Measurements from ENCODE around the gene DNAAF6. TPM values are rescaled to one million over a fixed set of nuclear protein-coding genes. Genes with fewer than 3 reads are reported as not detected.
"Not testable (repeated sequence)": the region's sequence is repeated elsewhere in the genome, so short reads cannot be mapped to it uniquely, and the experiment has no call there.

Gene DNAAF6
- total RNA-seq, 1 donor from 2014 or later = not detected

GRCh38 chrX:107171369-107172102 is 34.9 kb upstream of the DNAAF6 start:
- peaks cover 7% of the 10 kb centered on the region for H3K36me3 Mint-ChIP-seq (ENCODE audit: low read depth)
- no peaks in the 10 kb centered on the region for H3K27me3 Mint-ChIP-seq (ENCODE audit: low read depth)
- H3K4me1 Mint-ChIP-seq = no peaks in the 10 kb centered on the region
- no peak overlapping the region for H3K27ac Mint-ChIP-seq (ENCODE audit: unreplicated experiment)
- no peak for TF ChIP-seq CTCF (conservative IDR thresholded peaks at IDR 0.05)
- DNase-seq (ENCODE audit: low read depth, low spot score) = no peak
- peaks cover 7% of the 10 kb centered on the region for H3K9me3 Mint-ChIP-seq
- no peak overlapping the region for H3K4me3 Mint-ChIP-seq

- no peaks in the 10 kb centered on the region for H3K36me3 Mint-ChIP-seq (ENCODE audit: low read depth)
- H3K27me3 Mint-ChIP-seq (ENCODE audit: low read depth) = no peaks in the 10 kb centered on the region
- H3K4me1 Mint-ChIP-seq = no peaks in the 10 kb centered on the region
Measured at GRCh38 chrX:107197319-107197718, 9.1 kb upstream of the DNAAF6 start.

GRCh38 chrX:107198074-107198473 is 8.3 kb upstream of the DNAAF6 start:
- not testable (repeated sequence) for H3K36me3 Mint-ChIP-seq (ENCODE audit: low read depth); H3K4me1 Mint-ChIP-seq; H3K4me3 Mint-ChIP-seq; DNase-seq (ENCODE audit: low read depth, low spot score); H3K27ac Mint-ChIP-seq (ENCODE audit: unreplicated experiment); H3K27me3 Mint-ChIP-seq (ENCODE audit: low read depth); H3K9me3 Mint-ChIP-seq

More at GRCh38 chrX:107197319-107197718, 9.1 kb upstream of the DNAAF6 start:
- no peak overlapping the region for H3K27ac Mint-ChIP-seq (ENCODE audit: unreplicated experiment)
- H3K9me3 Mint-ChIP-seq = no peaks in the 10 kb centered on the region
- no peak for DNase-seq (ENCODE audit: low read depth, low spot score)
- H3K4me3 Mint-ChIP-seq = no peak overlapping the region
- TF ChIP-seq CTCF (conservative IDR thresholded peaks at IDR 0.05) = no peak

GRCh38 chrX:107199491-107199890 is 6.9 kb upstream of the DNAAF6 start:
- Mint-ChIP-seq H3K27ac (ENCODE audit: unreplicated experiment) (no peak overlapping the region), H3K4me1 (no peaks in the 10 kb centered on the region), H3K36me3 (ENCODE audit: low read depth) (no peaks in the 10 kb centered on the region), H3K9me3 (no peaks in the 10 kb centered on the region), H3K27me3 (ENCODE audit: low read depth) (no peaks in the 10 kb centered on the region), H3K4me3 (no peak overlapping the region)
- TF ChIP-seq CTCF (conservative IDR thresholded peaks at IDR 0.05) = no peak
- DNase-seq (ENCODE audit: low read depth, low spot score) = no peak

GRCh38 chrX:107204068-107204605 is 2.3 kb upstream of the DNAAF6 start:
- peaks cover 8% of the 10 kb centered on the region for H3K4me1 Mint-ChIP-seq
- TF ChIP-seq CTCF (conservative IDR thresholded peaks at IDR 0.05) = no peak
- no peaks in the 10 kb centered on the region for H3K9me3 Mint-ChIP-seq
- no peaks in the 10 kb centered on the region for H3K36me3 Mint-ChIP-seq (ENCODE audit: low read depth)
- H3K4me3 Mint-ChIP-seq = no peak overlapping the region
- H3K27me3 Mint-ChIP-seq (ENCODE audit: low read depth) = peaks cover 8% of the 10 kb centered on the region
- no peak overlapping the region for H3K27ac Mint-ChIP-seq (ENCODE audit: unreplicated experiment)
- DNase-seq (ENCODE audit: low read depth, low spot score) = no peak

- H3K9me3 Mint-ChIP-seq = no peaks in the 10 kb centered on the region
- peaks cover 8% of the 10 kb centered on the region for H3K4me1 Mint-ChIP-seq
- peaks cover 8% of the 10 kb centered on the region for H3K27me3 Mint-ChIP-seq (ENCODE audit: low read depth)
- DNase-seq (ENCODE audit: low read depth, low spot score) = no peak
- peak overlapping the region; percentile 92 for H3K4me3 Mint-ChIP-seq
- H3K27ac Mint-ChIP-seq (ENCODE audit: unreplicated experiment) = no peak overlapping the region
- no peak for TF ChIP-seq CTCF (conservative IDR thresholded peaks at IDR 0.05)
- no peaks in the 10 kb centered on the region for H3K36me3 Mint-ChIP-seq (ENCODE audit: low read depth)
Measured at GRCh38 chrX:107206697-107207065, 270 bp downstream of the DNAAF6 start.

Measured in neural crest cell (in vitro differentiated cells).